ENCODE measurements around the gene NET1. TPM values are rescaled to one million over a fixed set of nuclear protein-coding genes. Genes with fewer than 3 reads are reported as not detected.
A peak's percentile ranks its signal among the peaks of the same experiment; 100 is the strongest.

Gene NET1
- polyA plus RNA-seq, 2 of the 4 experiments (the other 2 are of a cell fraction) = 42.9 to 132 TPM

DNA sequence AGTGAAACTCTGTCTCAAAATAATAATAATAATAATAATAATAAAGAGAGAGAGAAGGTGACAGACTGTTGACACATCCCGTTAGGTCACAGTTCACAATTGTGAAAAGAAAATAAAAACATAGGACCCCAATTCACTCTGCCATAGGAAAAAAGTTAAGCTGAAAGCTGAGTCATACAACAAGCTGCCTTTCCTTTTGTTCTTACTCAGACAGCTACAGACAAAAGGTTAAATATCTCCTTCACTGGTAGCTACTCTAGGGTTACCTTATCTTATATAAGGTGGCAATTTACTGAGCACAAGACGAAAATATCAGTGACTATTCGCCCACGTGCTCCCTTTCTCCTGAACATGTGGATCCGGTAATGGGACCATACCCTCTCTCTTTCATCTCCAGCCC lies 25.2 kb upstream of the NET1 start (continued):
- TF ChIP-seq, protein P1, sequence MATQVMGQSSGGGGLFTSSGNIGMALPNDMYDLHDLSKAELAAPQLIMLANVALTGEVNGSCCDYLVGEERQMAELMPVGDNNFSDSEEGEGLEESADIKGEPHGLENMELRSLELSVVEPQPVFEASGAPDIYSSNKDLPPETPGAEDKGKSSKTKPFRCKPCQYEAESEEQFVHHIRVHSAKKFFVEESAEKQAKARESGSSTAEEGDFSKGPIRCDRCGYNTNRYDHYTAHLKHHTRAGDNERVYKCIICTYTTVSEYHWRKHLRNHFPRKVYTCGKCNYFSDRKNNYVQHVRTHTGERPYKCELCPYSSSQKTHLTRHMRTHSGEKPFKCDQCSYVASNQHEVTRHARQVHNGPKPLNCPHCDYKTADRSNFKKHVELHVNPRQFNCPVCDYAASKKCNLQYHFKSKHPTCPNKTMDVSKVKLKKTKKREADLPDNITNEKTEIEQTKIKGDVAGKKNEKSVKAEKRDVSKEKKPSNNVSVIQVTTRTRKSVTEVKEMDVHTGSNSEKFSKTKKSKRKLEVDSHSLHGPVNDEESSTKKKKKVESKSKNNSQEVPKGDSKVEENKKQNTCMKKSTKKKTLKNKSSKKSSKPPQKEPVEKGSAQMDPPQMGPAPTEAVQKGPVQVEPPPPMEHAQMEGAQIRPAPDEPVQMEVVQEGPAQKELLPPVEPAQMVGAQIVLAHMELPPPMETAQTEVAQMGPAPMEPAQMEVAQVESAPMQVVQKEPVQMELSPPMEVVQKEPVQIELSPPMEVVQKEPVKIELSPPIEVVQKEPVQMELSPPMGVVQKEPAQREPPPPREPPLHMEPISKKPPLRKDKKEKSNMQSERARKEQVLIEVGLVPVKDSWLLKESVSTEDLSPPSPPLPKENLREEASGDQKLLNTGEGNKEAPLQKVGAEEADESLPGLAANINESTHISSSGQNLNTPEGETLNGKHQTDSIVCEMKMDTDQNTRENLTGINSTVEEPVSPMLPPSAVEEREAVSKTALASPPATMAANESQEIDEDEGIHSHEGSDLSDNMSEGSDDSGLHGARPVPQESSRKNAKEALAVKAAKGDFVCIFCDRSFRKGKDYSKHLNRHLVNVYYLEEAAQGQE (IDR thresholded peaks at IDR 0.05) = no peak
- no peak for TF ChIP-seq RCOR1 (IDR thresholded peaks at IDR 0.05; ENCODE audit: low read depth, low read length)
- TF ChIP-seq EHMT2 (IDR thresholded peaks at IDR 0.05; ENCODE audit: low read depth) = no peak
- no peak for TF ChIP-seq ZFP36 (IDR thresholded peaks at IDR 0.05; ENCODE audit: borderline replicate concordance, partially characterized antibody)
- TF ChIP-seq, protein P2, sequence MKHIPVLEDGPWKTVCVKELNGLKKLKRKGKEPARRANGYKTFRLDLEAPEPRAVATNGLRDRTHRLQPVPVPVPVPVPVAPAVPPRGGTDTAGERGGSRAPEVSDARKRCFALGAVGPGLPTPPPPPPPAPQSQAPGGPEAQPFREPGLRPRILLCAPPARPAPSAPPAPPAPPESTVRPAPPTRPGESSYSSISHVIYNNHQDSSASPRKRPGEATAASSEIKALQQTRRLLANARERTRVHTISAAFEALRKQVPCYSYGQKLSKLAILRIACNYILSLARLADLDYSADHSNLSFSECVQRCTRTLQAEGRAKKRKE (CRISPR knock-in tag; IDR thresholded peaks at IDR 0.05; ENCODE audit: low read depth) = no peak
- no peak for TF ChIP-seq MAFK (IDR thresholded peaks at IDR 0.05; ENCODE audit: partially characterized antibody)
- no peak for TF ChIP-seq HEYL (CRISPR knock-in tag; IDR thresholded peaks at IDR 0.05)

DNA sequence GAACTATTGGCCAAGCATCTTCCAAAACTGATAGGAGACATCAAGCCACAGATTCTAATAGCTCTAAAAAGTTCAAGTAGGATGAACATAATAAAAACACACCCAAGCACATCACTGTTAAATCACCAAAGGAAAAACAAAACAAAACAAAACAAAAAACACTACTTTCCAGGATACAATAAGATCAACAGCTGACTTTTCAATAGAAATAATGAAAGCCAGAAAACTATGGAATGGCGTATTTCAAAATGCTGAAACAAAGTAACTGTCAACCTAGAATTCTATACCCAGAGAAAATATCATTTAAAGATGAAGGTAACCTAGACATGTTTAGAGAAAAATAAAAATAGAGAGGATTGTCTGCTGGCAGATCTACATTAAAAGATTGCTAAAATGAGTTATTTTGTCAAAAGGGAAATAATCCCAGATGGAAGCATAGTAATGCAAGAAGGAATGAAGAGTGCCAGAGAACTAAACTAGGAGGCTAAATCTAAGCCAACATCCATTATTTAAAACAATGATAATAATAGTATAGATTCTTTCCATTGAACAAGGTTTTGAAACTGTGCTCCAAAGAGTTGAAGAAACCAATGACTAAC lies 21.7 kb upstream of the NET1 start:
- no peak overlapping the region for H3K4me3 ChIP-seq
- no peak overlapping the region for H3K27ac ChIP-seq
- no peak for ATAC-seq
- CTCF ChIA-PET = interaction anchor here (1.4 to 1.6 kb wide), 4 partner anchors 232 to 576 kb away, joined by 3 to 5 read pairs (median 4); no protein-coding TSS in a partner anchor
- peak; percentile 84 for FAIRE-seq
- TF ChIP-seq HDAC2 (IDR thresholded peaks at IDR 0.05) (peak; percentile 44; the same call in 1 of the 2 replicates), KDM1A (IDR thresholded peaks at IDR 0.05; ENCODE audit: low read depth) (peak; percentile 48; the same call in 1 of the 2 replicates), CHD2 (IDR thresholded peaks at IDR 0.05; ENCODE audit: low read length, partially characterized antibody) (no peak), NFE2L2 (conservative IDR thresholded peaks at IDR 0.05; ENCODE audit: low read length) (no peak)
- TF ChIP-seq, protein P3, sequence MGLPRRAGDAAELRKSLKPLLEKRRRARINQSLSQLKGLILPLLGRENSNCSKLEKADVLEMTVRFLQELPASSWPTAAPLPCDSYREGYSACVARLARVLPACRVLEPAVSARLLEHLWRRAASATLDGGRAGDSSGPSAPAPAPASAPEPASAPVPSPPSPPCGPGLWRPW (IDR thresholded peaks at IDR 0.05) = peak; percentile 14; the same call in 1 of the 2 replicates
- WGBS (ENCODE audit: missing lambda C conversion rate) = 73% methylated on average over 1 of the region's 1 CpG
- no peak for DNase-seq (ENCODE audit: low read depth in 1 of 2, low spot score in 1 of 2)
- H3K4me2 ChIP-seq = no peak overlapping the region
- H3K9me3 ChIP-seq = peaks cover 49% of the 10 kb centered on the region
- POLR2A ChIA-PET = no interaction called here
- no peaks in the 10 kb centered on the region for H3K4me1 ChIP-seq

DNA sequence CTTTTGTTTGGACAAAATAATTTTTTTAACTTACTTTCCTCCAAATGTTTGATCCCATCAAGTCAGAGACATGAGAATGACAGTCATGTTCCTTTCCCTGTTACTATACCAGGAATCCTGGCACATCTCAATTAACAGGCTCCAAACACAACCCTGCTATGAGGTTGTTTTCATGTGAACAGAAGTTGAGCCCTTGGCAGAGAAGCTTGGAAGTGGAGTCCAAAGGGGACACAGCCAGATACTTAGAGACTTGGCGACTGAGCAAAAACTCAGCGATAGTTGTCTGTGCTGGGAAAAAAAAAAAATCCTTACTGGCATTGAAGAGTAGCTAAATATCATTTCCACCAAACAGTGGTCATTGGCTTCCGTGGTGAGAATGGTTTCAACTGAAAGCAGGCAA lies 20.6 kb upstream of the NET1 start:
- CTCF ChIA-PET = interaction anchor here (0.7 to 1.4 kb wide), 2 partner anchors 29 to 238 kb away, joined by 3 read pairs; no protein-coding TSS in a partner anchor
- H3K27ac ChIP-seq = no peak overlapping the region
- POLR2A ChIA-PET = no interaction called here
- H3K9me3 ChIP-seq = peaks cover 49% of the 10 kb centered on the region
- FAIRE-seq (no peak), DNase-seq (ENCODE audit: low read depth in 1 of 2, low spot score in 1 of 2) (no peak), ATAC-seq (no peak)
- no peaks in the 10 kb centered on the region for H3K4me1 ChIP-seq
- no peak for TF ChIP-seq SREBF2 (IDR thresholded peaks at IDR 0.05)
- TF ChIP-seq MAZ (IDR thresholded peaks at IDR 0.05; ENCODE audit: borderline replicate concordance, low read depth, low read length) = no peak
- no peak for TF ChIP-seq POLR2A (IDR thresholded peaks at IDR 0.05; ENCODE audit: low read length)
- TF ChIP-seq, protein P4, sequence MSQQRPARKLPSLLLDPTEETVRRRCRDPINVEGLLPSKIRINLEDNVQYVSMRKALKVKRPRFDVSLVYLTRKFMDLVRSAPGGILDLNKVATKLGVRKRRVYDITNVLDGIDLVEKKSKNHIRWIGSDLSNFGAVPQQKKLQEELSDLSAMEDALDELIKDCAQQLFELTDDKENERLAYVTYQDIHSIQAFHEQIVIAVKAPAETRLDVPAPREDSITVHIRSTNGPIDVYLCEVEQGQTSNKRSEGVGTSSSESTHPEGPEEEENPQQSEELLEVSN (IDR thresholded peaks at IDR 0.05; ENCODE audit: borderline replicate concordance, low read depth) = no peak
- no peak for TF ChIP-seq CHD4 (IDR thresholded peaks at IDR 0.05; ENCODE audit: borderline replicate concordance)
- no peak overlapping the region for H3K4me3 ChIP-seq
- 89% methylated on average over 3 of the region's 3 CpGs for WGBS (ENCODE audit: missing lambda C conversion rate)
- no peak overlapping the region for H3K4me2 ChIP-seq
